ENCODE measurements around the gene DMRTA2.

DNA sequence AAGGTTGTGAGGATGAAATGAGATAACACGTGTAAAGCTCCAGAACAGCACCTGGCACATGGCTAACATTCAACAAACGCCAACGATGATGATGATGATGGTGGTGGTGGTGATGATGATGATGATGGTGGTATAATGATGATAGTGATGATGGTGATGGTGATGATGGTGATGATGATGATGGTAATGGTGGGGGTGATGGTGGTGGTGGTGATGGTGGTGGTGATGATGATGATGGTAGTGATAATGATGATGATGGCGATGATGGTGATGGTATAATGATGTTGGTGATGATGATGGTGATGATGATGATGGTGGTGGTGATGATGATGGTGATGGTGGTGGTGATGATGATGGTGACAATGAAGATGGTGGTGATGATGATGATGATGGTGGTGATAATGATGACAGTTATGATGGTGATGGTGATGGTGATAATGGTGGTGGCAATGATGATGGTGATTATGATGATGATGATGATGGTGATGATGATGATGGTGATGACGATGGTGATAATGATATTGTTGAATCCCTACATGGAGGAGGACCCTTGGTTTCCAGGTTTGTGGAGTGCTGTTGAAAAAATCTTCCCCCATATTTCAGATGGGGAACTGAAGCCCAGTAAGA lies 54.1 kb downstream of the DMRTA2 start:
- TF ChIP-seq, protein P1, sequence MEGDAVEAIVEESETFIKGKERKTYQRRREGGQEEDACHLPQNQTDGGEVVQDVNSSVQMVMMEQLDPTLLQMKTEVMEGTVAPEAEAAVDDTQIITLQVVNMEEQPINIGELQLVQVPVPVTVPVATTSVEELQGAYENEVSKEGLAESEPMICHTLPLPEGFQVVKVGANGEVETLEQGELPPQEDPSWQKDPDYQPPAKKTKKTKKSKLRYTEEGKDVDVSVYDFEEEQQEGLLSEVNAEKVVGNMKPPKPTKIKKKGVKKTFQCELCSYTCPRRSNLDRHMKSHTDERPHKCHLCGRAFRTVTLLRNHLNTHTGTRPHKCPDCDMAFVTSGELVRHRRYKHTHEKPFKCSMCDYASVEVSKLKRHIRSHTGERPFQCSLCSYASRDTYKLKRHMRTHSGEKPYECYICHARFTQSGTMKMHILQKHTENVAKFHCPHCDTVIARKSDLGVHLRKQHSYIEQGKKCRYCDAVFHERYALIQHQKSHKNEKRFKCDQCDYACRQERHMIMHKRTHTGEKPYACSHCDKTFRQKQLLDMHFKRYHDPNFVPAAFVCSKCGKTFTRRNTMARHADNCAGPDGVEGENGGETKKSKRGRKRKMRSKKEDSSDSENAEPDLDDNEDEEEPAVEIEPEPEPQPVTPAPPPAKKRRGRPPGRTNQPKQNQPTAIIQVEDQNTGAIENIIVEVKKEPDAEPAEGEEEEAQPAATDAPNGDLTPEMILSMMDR (IDR thresholded peaks at IDR 0.05; ENCODE audit: insufficient read depth, low read length), result no peak
- no peak for TF ChIP-seq GABPA (IDR thresholded peaks at IDR 0.05; ENCODE audit: low read depth)
- no peak for TF ChIP-seq POLR2AphosphoS5 (IDR thresholded peaks at IDR 0.05; ENCODE audit: low read depth)
- no peak for TF ChIP-seq SPI1 (IDR thresholded peaks at IDR 0.05; ENCODE audit: borderline replicate concordance, low read depth)
- TF ChIP-seq, protein P2, sequence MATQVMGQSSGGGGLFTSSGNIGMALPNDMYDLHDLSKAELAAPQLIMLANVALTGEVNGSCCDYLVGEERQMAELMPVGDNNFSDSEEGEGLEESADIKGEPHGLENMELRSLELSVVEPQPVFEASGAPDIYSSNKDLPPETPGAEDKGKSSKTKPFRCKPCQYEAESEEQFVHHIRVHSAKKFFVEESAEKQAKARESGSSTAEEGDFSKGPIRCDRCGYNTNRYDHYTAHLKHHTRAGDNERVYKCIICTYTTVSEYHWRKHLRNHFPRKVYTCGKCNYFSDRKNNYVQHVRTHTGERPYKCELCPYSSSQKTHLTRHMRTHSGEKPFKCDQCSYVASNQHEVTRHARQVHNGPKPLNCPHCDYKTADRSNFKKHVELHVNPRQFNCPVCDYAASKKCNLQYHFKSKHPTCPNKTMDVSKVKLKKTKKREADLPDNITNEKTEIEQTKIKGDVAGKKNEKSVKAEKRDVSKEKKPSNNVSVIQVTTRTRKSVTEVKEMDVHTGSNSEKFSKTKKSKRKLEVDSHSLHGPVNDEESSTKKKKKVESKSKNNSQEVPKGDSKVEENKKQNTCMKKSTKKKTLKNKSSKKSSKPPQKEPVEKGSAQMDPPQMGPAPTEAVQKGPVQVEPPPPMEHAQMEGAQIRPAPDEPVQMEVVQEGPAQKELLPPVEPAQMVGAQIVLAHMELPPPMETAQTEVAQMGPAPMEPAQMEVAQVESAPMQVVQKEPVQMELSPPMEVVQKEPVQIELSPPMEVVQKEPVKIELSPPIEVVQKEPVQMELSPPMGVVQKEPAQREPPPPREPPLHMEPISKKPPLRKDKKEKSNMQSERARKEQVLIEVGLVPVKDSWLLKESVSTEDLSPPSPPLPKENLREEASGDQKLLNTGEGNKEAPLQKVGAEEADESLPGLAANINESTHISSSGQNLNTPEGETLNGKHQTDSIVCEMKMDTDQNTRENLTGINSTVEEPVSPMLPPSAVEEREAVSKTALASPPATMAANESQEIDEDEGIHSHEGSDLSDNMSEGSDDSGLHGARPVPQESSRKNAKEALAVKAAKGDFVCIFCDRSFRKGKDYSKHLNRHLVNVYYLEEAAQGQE (IDR thresholded peaks at IDR 0.05; ENCODE audit: insufficient replicate concordance, low read depth), result no peak
